IMR-90 (cell line): Measurements from ENCODE around the gene BMP10. TPM values are rescaled to one million over a fixed set of nuclear protein-coding genes. Genes with fewer than 3 reads are reported as not detected.

Source experiments
- polyA plus RNA-seq, 3 experiments: library from polyadenylated mRNA; depleted of rRNA; stranded (reverse); fragments of >200 nt; gene quantifications; 2 replicates each; pipeline ENCODE4 v1.2.3, GENCODE V29; 2012; ENCODE audit warnings: low replicate concordance in 1 of 3
- total RNA-seq: library from RNA; depleted of rRNA; stranded (reverse); fragments of >200 nt; gene quantifications from 2 replicates; pipeline ENCODE4 v1.2.3, GENCODE V29; 2012; rRNA removed

BMP10 gene
- total and polyA plus RNA-seq, 2 of the 4 experiments (the other 2 are of a cell fraction) = not detected

Other genes with a start within 250 kb of the BMP10 start
- not detected in 2 replicates for gene PROKR1, start 227.8 kb downstream of the BMP10 start, total RNA-seq
- gene PROKR1, start 227.8 kb downstream of the BMP10 start, polyA plus RNA-seq (2012; rRNA removed) = not detected in 2 replicates
- gene ARHGAP25, start 136.6 kb downstream of the BMP10 start, total RNA-seq = 0.28 and 0.36 TPM in 2 replicates
- gene ARHGAP25, start 136.6 kb downstream of the BMP10 start, polyA plus RNA-seq (2012; rRNA removed) = 0.27 and 0.29 TPM in 2 replicates
- not detected in 2 replicates for gene GKN2, start 81.5 kb upstream of the BMP10 start, total RNA-seq
- gene GKN2, start 81.5 kb upstream of the BMP10 start, polyA plus RNA-seq (2012; rRNA removed) = not detected in 2 replicates
- gene GKN1, start 103.2 kb upstream of the BMP10 start, total RNA-seq = not detected in 2 replicates
- not detected in 2 replicates for gene GKN1, start 103.2 kb upstream of the BMP10 start, polyA plus RNA-seq (2012; rRNA removed)
- 27.2 and 29.2 TPM in 2 replicates for gene ANTXR1, start 141.8 kb upstream of the BMP10 start, total RNA-seq
- 32.8 and 36.9 TPM in 2 replicates for gene ANTXR1, start 141.8 kb upstream of the BMP10 start, polyA plus RNA-seq (2012; rRNA removed)